GM12878 (cell line): Measurements from ENCODE around the gene CUTA. TPM values are rescaled to one million over a fixed set of nuclear protein-coding genes. Genes with fewer than 3 reads are reported as not detected.

ENCODE experiments used
- BHLHE40 ChIP-seq, 2 experiments: fragments of 450-650 bp in 1 of 2; IDR thresholded peaks; 2 replicates each; pipeline ENCODE4 v1.6.1; 2011 to 2017; ENCODE audit warnings: low read depth in 2 of 2, borderline replicate concordance in 1 of 2, improper control_type of control experiment in 1 of 2, low read length in 1 of 2, mild to moderate bottlenecking in 1 of 2
- CUX1 ChIP-seq: IDR thresholded peaks from 2 replicates; pipeline ENCODE4 v1.6.1; 2012; ENCODE audit warnings: improper control_type of control experiment, low read depth, low read length; ENCODE audit not compliant: insufficient replicate concordance
- FOXK2 ChIP-seq: fragments of 450-650 bp; IDR thresholded peaks from 2 replicates; pipeline ENCODE4 v1.6.1; 2017; ENCODE audit warnings: mild to moderate bottlenecking, moderate library complexity
- GABPA ChIP-seq: IDR thresholded peaks from 2 replicates; pipeline ENCODE4 v1.6.1; 2014; ENCODE audit warnings: antibody characterized with exemption, low read depth, mild to moderate bottlenecking, inconsistent platforms
- HDGF ChIP-seq: fragments of 450-650 bp; IDR thresholded peaks from 2 replicates; pipeline ENCODE4 v1.6.1; 2016; ENCODE audit warnings: antibody characterized with exemption
- JUNB ChIP-seq: IDR thresholded peaks from 2 replicates; pipeline ENCODE4 v1.6.1; 2016; ENCODE audit warnings: antibody characterized with exemption, mild to moderate bottlenecking
- NBN ChIP-seq: fragments of 450-650 bp; IDR thresholded peaks from 2 replicates; pipeline ENCODE4 v1.6.1; 2016
- NFXL1 ChIP-seq: fragments of 450-650 bp; IDR thresholded peaks from 2 replicates; pipeline ENCODE4 v1.6.1; 2017; ENCODE audit warnings: antibody characterized with exemption, mild to moderate bottlenecking, borderline replicate concordance
- NR2C2 ChIP-seq: IDR thresholded peaks from 2 replicates; pipeline ENCODE4 v1.6.1; 2011; ENCODE audit warnings: borderline replicate concordance, low read depth; ENCODE audit not compliant: control insufficient read depth, insufficient read length
- NRF1 ChIP-seq: conservative IDR thresholded peaks from 2 replicates; pipeline ENCODE4 v1.6.1; 2011; ENCODE audit warnings: mild to moderate bottlenecking, low read depth, low read length, improper control_type of control experiment
- POLR2AphosphoS5 ChIP-seq: IDR thresholded peaks from 2 replicates; pipeline ENCODE4 v1.6.1; 2011; ENCODE audit warnings: mild to moderate bottlenecking, low read length, inconsistent platforms
- RELB ChIP-seq: fragments of 450-650 bp; IDR thresholded peaks from 2 replicates; pipeline ENCODE4 v1.6.1; 2017; ENCODE audit warnings: low read depth, mild to moderate bottlenecking, moderate library complexity
- SIX5 ChIP-seq: IDR thresholded peaks from 2 replicates; pipeline ENCODE4 v1.6.1; 2011; ENCODE audit warnings: mild to moderate bottlenecking, low read depth, low read length, moderate library complexity; ENCODE audit not compliant: severe bottlenecking
- SPI1 ChIP-seq: IDR thresholded peaks from 2 replicates; pipeline ENCODE4 v1.6.1; 2011; ENCODE audit warnings: low read depth, mild to moderate bottlenecking, low read length, moderate library complexity, borderline replicate concordance; ENCODE audit not compliant: insufficient read depth
- SUPT20H ChIP-seq: IDR thresholded peaks from 2 replicates; pipeline ENCODE4 v1.6.1; 2011; ENCODE audit warnings: low read depth, mild to moderate bottlenecking, low read length, moderate library complexity, borderline replicate concordance; ENCODE audit not compliant: control insufficient read depth
- YBX1 ChIP-seq: fragments of 450-650 bp; IDR thresholded peaks from 2 replicates; pipeline ENCODE4 v1.6.1; 2016; ENCODE audit warnings: antibody characterized with exemption
- ZNF207 ChIP-seq: fragments of 450-650 bp; IDR thresholded peaks from 2 replicates; pipeline ENCODE4 v1.6.1; 2014; ENCODE audit warnings: antibody characterized with exemption, mild to moderate bottlenecking, borderline replicate concordance
- ZNF274 ChIP-seq: IDR thresholded peaks from one replicate; pipeline ENCODE4 v1.8.0; 2011; ENCODE audit not compliant: insufficient read length, insufficient read depth
- polyA plus RNA-seq, 11 experiments: library from polyadenylated mRNA; depleted of rRNA in 4 of 11; unstranded in 6 of 11; stranded (reverse) in 5 of 11; fragments of >200 nt; fragmentation: Nextera tagmentation in 4 of 11; fragmentation: Illumina TruSeq in 1 of 11; extraction: Ambion mirVana in 4 of 11; extraction: Trizol in 1 of 11; gene quantifications; 1 replicate in 1 of 11; 2 replicates in 10 of 11; pipeline versions ENCODE4 v1.2.1 to v1.2.3, GENCODE V29; 2011 to 2016; ENCODE audit warnings: inconsistent platforms in 2 of 11, missing spikeins in 2 of 11, low read depth in 1 of 11
- total RNA-seq, 4 experiments: library from RNA; depleted of rRNA in 3 of 4; stranded (reverse); fragments of >200 nt in 3 of 4; fragmentation: Illumina TruSeq in 1 of 4; extraction: Trizol in 1 of 4; gene quantifications; 2 replicates each; pipeline versions ENCODE4 v1.2.1 to v1.2.3, GENCODE V29; 2013 to 2021

CUTA gene
- total and polyA plus RNA-seq, 10 of the 15 experiments (the other 5 are each of a cell fraction or from before 2014, with no cell fraction given): 102 to 293 (median 189) TPM

GRCh38 chr6:33424855-33425667 is 7.2 kb upstream of the CUTA start (continued):
- no peak for TF ChIP-seq NR2C2
- TF ChIP-seq YBX1: no peak
- 0 out of 2 replicates have a peak, but pooled peaks have one; percentile 26 for TF ChIP-seq RELB
- no peak for TF ChIP-seq GABPA
- TF ChIP-seq ZNF274: no peak
- 0 out of 4 replicates have a peak, but pooled peaks of 1 of the 2 experiments have one; percentile 11 for TF ChIP-seq BHLHE40 (IDR thresholded peaks at IDR 0.05; ENCODE audit: borderline replicate concordance in 1 of 2, low read depth in 2 of 2, low read length in 1 of 2)
- TF ChIP-seq POLR2AphosphoS5: no peak
- peak; percentile 16; the same call in 1 of the 2 replicates for TF ChIP-seq SPI1
- no peak for TF ChIP-seq CUX1
- no peak for TF ChIP-seq ZNF207
- TF ChIP-seq FOXK2: no peak
- TF ChIP-seq JUNB: no peak
- no peak for TF ChIP-seq SIX5
- no peak for TF ChIP-seq NRF1
- TF ChIP-seq NBN: 0 out of 2 replicates have a peak, but pooled peaks have one; percentile 64
- TF ChIP-seq HDGF: 0 out of 2 replicates have a peak, but pooled peaks have one; percentile 60
- no peak for TF ChIP-seq SUPT20H
- no peak for TF ChIP-seq NFXL1
